HCT116 (cell line): Measurements from ENCODE around the gene TEDDM1. TPM values are rescaled to one million over a fixed set of nuclear protein-coding genes. Genes with fewer than 3 reads are reported as not detected.

Experiments
- ATAC-seq: fragments of 200-7000 bp; cut with Tn5 transposase; 2 replicates; pipeline ENCODE4 v1.9.1; 2020; ENCODE audit warnings: mild to moderate bottlenecking, moderate library complexity
- BruUV-seq: library from RNA; stranded (reverse); fragments of 400-500 nt; replicated peaks from 2 replicates; lab custom pipeline; 2021; lab: Mats Ljungman, UMichigan
- CTCF ChIA-PET: fragments of 300-600 bp; sonication (Branson Sonifier 250); formaldehyde crosslinking; loops from one replicate; lab custom pipeline; 2021; ENCODE audit warnings: antibody characterized with exemption; lab: Charles Lee
- POLR2A ChIA-PET: fragments of 300-600, 350-600 bp; sonication (Branson Sonifier 250); formaldehyde crosslinking; loops from one replicate; lab custom pipeline; 2021; ENCODE audit warnings: antibody characterized with exemption; lab: Charles Lee
- RAD21 ChIA-PET, 2 experiments: fragments of 300-600 bp; sonication (Branson Sonifier 250); formaldehyde crosslinking; loops; one replicate each; lab custom pipeline; 2023; ENCODE audit warnings: low total read pairs in 2 of 2; ENCODE audit not compliant: uncharacterized antibody in 2 of 2, unreplicated experiment in 2 of 2, low non-redundant PET in 1 of 2; lab: Charles Lee
- DNase-seq: peaks from one replicate; pipeline ENCODE4 v3.0.0-alpha.2; 2010; ENCODE audit warnings: low read depth, low spot score
- H2AFZ ChIP-seq: fragments of 200-600 bp; shearing (Covaris generic), sonication (generic); 2 replicates; pipeline ENCODE4 v1.6.1; 2017; ENCODE audit warnings: low read depth, mixed run types, mixed read lengths, antibody characterized with exemption, low read length; ENCODE audit not compliant: poor library complexity, severe bottlenecking
- H3K27ac ChIP-seq: 2 replicates; pipeline ENCODE4 v1.5.1; 2012; ENCODE audit warnings: low read depth, low read length
- H3K27me3 ChIP-seq: fragments of 200-600 bp; sonication (generic); 2 replicates; pipeline ENCODE4 v1.6.1; 2016; ENCODE audit warnings: mixed run types, low read length, mixed read lengths; ENCODE audit not compliant: insufficient read depth
- H3K36me3 ChIP-seq, 2 experiments: fragments of 200-500 bp in 1 of 2; fragments of 200-600 bp in 1 of 2; sonication (Bioruptor generic) in 1 of 2; sonication (generic) in 1 of 2; 2 replicates each; pipeline versions ENCODE4 v1.5.1 to v1.6.1; 2014 to 2016; ENCODE audit warnings: low read length in 2 of 2, inconsistent platforms in 1 of 2, mixed read lengths in 1 of 2, mixed run types in 1 of 2; ENCODE audit not compliant: insufficient read depth in 2 of 2, control insufficient read depth in 1 of 2
- H3K4me1 ChIP-seq, 2 experiments: fragments of 200-600 bp in 1 of 2; sonication (generic) in 1 of 2; 2 replicates each; pipeline versions ENCODE4 v1.5.1 to v1.6.1; 2012 to 2017; ENCODE audit warnings: low read length in 2 of 2, inconsistent platforms in 1 of 2, mild to moderate bottlenecking in 1 of 2, mixed read lengths in 1 of 2, mixed run types in 1 of 2, moderate library complexity in 1 of 2; ENCODE audit not compliant: insufficient read depth in 2 of 2, control insufficient read depth in 1 of 2
- H3K4me2 ChIP-seq: fragments of 200-600 bp; sonication (generic); 2 replicates; pipeline ENCODE4 v1.6.1; 2017; ENCODE audit warnings: mixed run types, low read length, mixed read lengths
- H3K4me3 ChIP-seq, 2 experiments: fragments of 200-600 bp in 1 of 2; sonication (generic) in 1 of 2; replicated peaks in 1 of 2; 2 replicates each; pipeline ENCODE4 v1.5.1; 2011 to 2016; ENCODE audit warnings: low read length in 2 of 2, control low read depth in 1 of 2, low read depth in 1 of 2, mild to moderate bottlenecking in 1 of 2, mixed read lengths in 1 of 2, mixed run types in 1 of 2
- H3K79me2 ChIP-seq: fragments of 200-600 bp; sonication (generic); 2 replicates; pipeline ENCODE4 v1.6.1; 2017; ENCODE audit warnings: mild to moderate bottlenecking, mixed run types, low read length, moderate library complexity, mixed read lengths; ENCODE audit not compliant: insufficient read depth
- H3K9ac ChIP-seq: fragments of 200-600 bp; sonication (generic); 2 replicates; pipeline ENCODE4 v1.6.1; 2016; ENCODE audit warnings: low read length, mixed read lengths
- H3K9me2 ChIP-seq: fragments of 200-600 bp; sonication (generic), shearing (Covaris generic); 2 replicates; pipeline ENCODE4 v1.6.1; 2017; ENCODE audit warnings: mixed run types, mild to moderate bottlenecking, moderate library complexity; ENCODE audit not compliant: insufficient read depth
- H3K9me3 ChIP-seq, 2 experiments: fragments of 200-500 bp in 1 of 2; fragments of 200-600 bp in 1 of 2; sonication (Bioruptor generic) in 1 of 2; sonication (generic) in 1 of 2; 2 replicates each; pipeline ENCODE4 v1.6.1; 2014 to 2017; ENCODE audit warnings: low read length in 2 of 2, mixed read lengths in 2 of 2, inconsistent platforms in 1 of 2, low read depth in 1 of 2, mild to moderate bottlenecking in 1 of 2, mixed run types in 1 of 2, moderate library complexity in 1 of 2; ENCODE audit not compliant: control insufficient read depth in 1 of 2, insufficient read depth in 1 of 2
- H4K20me1 ChIP-seq: fragments of 200-600 bp; sonication (generic), shearing (Covaris generic); 2 replicates; pipeline ENCODE4 v1.6.1; 2017; ENCODE audit warnings: mixed run types, mild to moderate bottlenecking, moderate library complexity; ENCODE audit not compliant: insufficient read depth
- CEBPB ChIP-seq: IDR thresholded peaks from 2 replicates; pipeline ENCODE4 v1.6.1; 2012; ENCODE audit warnings: low read depth
- CTCF ChIP-seq, 3 experiments: fragments of 200-600 bp in 1 of 3; sonication (generic) in 1 of 3; IDR thresholded peaks in 2 of 3; conservative IDR thresholded peaks in 1 of 3; 2 replicates each; pipeline ENCODE4 v1.5.1; 2012 to 2017; ENCODE audit warnings: low read depth in 2 of 3, low read length in 2 of 3, antibody characterized with exemption in 1 of 3, borderline replicate concordance in 1 of 3, control low read depth in 1 of 3, mild to moderate bottlenecking in 1 of 3, mixed read lengths in 1 of 3, mixed run types in 1 of 3, moderate library complexity in 1 of 3; ENCODE audit not compliant: insufficient read depth in 1 of 3
- EGR1 ChIP-seq: IDR thresholded peaks from 2 replicates; pipeline ENCODE4 v1.6.1; 2012; ENCODE audit warnings: low read depth
- ELF1 ChIP-seq: IDR thresholded peaks from 2 replicates; pipeline ENCODE4 v1.6.1; 2012; ENCODE audit warnings: low read depth, borderline replicate concordance
- EZH2 ChIP-seq: fragments of 200-600 bp; sonication (generic); IDR thresholded peaks from 2 replicates; pipeline ENCODE4 v1.6.1; 2017; ENCODE audit warnings: antibody characterized with exemption, mixed run types
- FOSL1 ChIP-seq: IDR thresholded peaks from 2 replicates; pipeline ENCODE4 v1.6.1; 2012; ENCODE audit warnings: low read depth
- POLR2A ChIP-seq: IDR thresholded peaks from 2 replicates; pipeline ENCODE4 v1.7.0; 2011; ENCODE audit warnings: borderline replicate concordance; ENCODE audit not compliant: insufficient read depth, insufficient read length; ENCODE audit errors: extremely low read depth
- RAD21 ChIP-seq: IDR thresholded peaks from 2 replicates; pipeline ENCODE4 v1.6.1; 2012; ENCODE audit warnings: low read depth, mild to moderate bottlenecking
- SIN3A ChIP-seq: IDR thresholded peaks from 2 replicates; pipeline ENCODE4 v1.6.1; 2012; ENCODE audit warnings: low read depth
- SP1 ChIP-seq: IDR thresholded peaks from 2 replicates; pipeline ENCODE4 v1.6.1; 2012; ENCODE audit warnings: low read depth
- TCF7L2 ChIP-seq: IDR thresholded peaks from 2 replicates; pipeline ENCODE4 v1.7.0; 2011; ENCODE audit warnings: borderline replicate concordance, inconsistent platforms; ENCODE audit not compliant: insufficient read depth, insufficient read length; ENCODE audit errors: extremely low read depth
- YY1 ChIP-seq: IDR thresholded peaks from 2 replicates; pipeline ENCODE4 v1.6.1; 2011; ENCODE audit warnings: low read length, low read depth, moderate library complexity, mild to moderate bottlenecking; ENCODE audit not compliant: insufficient replicate concordance; ENCODE audit errors: extremely low read depth
- ZFX ChIP-seq: fragments of 450-650 bp; IDR thresholded peaks from 2 replicates; pipeline ENCODE4 v1.6.1; 2017
- intact Hi-C: fragments of 100-400 bp; cut with micrococcal nuclease; formaldehyde crosslinking; loops from 2 replicates; pipeline ENCODE4 v1.10.0; 2022
- total RNA-seq: library from RNA; stranded (reverse); gene quantifications from one replicate; pipeline ENCODE4 v1.2.1, GENCODE V29; 2021; ENCODE audit not compliant: unreplicated experiment

TEDDM1 gene
- total RNA-seq, 1 experiment from 2014 or later: not detected

DNA sequence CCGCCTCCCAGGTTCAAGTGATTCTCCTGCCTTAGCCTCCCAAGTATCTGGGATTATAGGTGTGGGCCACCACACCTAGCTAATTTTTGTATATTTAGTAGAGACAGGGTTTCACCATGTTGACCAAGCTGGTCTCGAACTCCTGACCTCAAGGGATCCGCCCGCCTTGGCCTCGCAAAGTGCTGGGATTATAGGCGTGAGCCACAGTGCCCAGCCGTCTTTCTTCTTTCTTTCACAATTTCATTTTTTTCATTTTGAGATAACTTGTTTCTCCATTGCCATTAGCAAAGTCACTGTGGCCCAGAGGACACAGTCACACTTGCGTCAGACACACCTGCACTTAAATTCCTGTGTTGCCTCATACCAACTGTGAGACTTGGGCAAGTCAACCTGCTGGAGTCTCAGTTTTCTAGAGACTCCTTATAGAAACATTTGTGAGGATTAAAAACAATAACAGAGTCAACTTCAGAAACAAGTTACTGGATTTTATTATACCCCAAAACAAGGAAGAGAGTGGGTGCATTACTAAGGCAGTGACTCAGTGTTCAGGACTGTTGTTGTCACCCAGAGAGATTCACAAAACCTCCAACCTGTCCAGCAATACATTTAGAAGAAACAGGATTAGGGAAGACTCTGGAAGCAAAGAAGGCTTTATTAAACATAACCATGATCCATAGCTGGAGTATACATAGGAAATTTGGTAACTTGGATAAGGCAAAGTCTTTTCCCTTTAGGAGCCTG, 2.6 kb downstream of the TEDDM1 start:
- ATAC-seq (no peak), DNase-seq (no peak)
- H3K27me3 ChIP-seq: no peaks in the 10 kb centered on the region
- peaks cover 3 to 15% of the 10 kb centered on the region in 2 experiments; a peak in 3 of 4 replicates for H3K4me1 ChIP-seq
- RAD21 ChIA-PET: interaction anchor here (0.8 to 3.3 kb wide), 4 partner anchors 255 to 317 kb away, joined by 3 to 22 read pairs (median 12); no protein-coding TSS in a partner anchor
- H3K9ac ChIP-seq: no peak overlapping the region
- peak overlapping the region; percentile 17; the same call in 1 of the 2 replicates for H3K4me2 ChIP-seq
- POLR2A ChIA-PET: no interaction called here
- H3K27ac ChIP-seq: no peak overlapping the region
- no peaks in the 10 kb centered on the region for H4K20me1 ChIP-seq
- TF ChIP-seq EGR1: no peak
- TF ChIP-seq TCF7L2: no peak
- TF ChIP-seq FOSL1: peak; percentile 22; the same call in 1 of the 2 replicates
- peak; percentile 38; the same call in 1 of the 2 replicates for TF ChIP-seq CEBPB
- H3K36me3 ChIP-seq: no peaks in the 10 kb centered on the region
- H3K9me3 ChIP-seq: no peaks in the 10 kb centered on the region
- H3K79me2 ChIP-seq: no peaks in the 10 kb centered on the region
- CTCF ChIA-PET: interaction anchor here (1.4 to 3.6 kb wide), 6 partner anchors 10 to 389 kb away, joined by 4 to 96 read pairs (median 6); no protein-coding TSS in a partner anchor
- H3K9me2 ChIP-seq: no peaks in the 10 kb centered on the region
- no TSS peak for BruUV-seq
- no peak overlapping the region for H3K4me3 ChIP-seq
- intact Hi-C loops: no loop called here
- no peak overlapping the region for H2AFZ ChIP-seq

- Histone ChIP-seq H3K27me3 (no peaks in the 10 kb centered on the region), H3K9me3 (no peaks in the 10 kb centered on the region), H3K9ac (no peak overlapping the region), H3K4me1 (peaks cover 6 to 22% of the 10 kb centered on the region in 2 experiments; a peak in 3 of 4 replicates), H3K4me2 (no peak overlapping the region), H4K20me1 (no peaks in the 10 kb centered on the region), H3K79me2 (peaks cover 5% of the 10 kb centered on the region; the same call in 1 of the 2 replicates), H3K36me3 (no peaks in the 10 kb centered on the region), H3K4me3 (no peak overlapping the region), H3K27ac (no peak overlapping the region), H2AFZ (no peak overlapping the region), H3K9me2 (no peaks in the 10 kb centered on the region)
- CTCF ChIA-PET: interaction anchor here (1.4 to 3.6 kb wide), 5 partner anchors 16 to 391 kb away, joined by 3 to 96 read pairs (median 9); no protein-coding TSS in a partner anchor
- RAD21 ChIA-PET: interaction anchor here (1.1 to 3.3 kb wide), 4 partner anchors 253 to 311 kb away, joined by 4 to 22 read pairs (median 12); no protein-coding TSS in a partner anchor
- DNase-seq (no peak), ATAC-seq (no peak)
- intact Hi-C loops: loop anchor here (1.0 kb wide), 2 partner anchors 253 to 311 kb away; no protein-coding TSS in a partner anchor
- no TSS peak for BruUV-seq
- POLR2A ChIA-PET: interaction anchor here (0.9 kb wide), 1 partner anchor 252 kb away, joined by 3 read pairs; no protein-coding TSS in a partner anchor
- TF ChIP-seq EGR1 (no peak), ZFX (no peak), SIN3A (no peak), EZH2 (no peak), FOSL1 (no peak), ELF1 (no peak), SP1 (no peak), POLR2A (no peak), YY1 (no peak), CTCF (IDR thresholded peaks at IDR 0.05 in 2 of 3, conservative IDR thresholded peaks at IDR 0.05 in 1 of 3; ENCODE audit: borderline replicate concordance in 1 of 3, insufficient read depth in 1 of 3, low read depth in 2 of 3, low read length in 2 of 3) (no peak), RAD21 (no peak)
Observed at GRCh38 chr1:182395906-182396305, 4.6 kb downstream of the TEDDM1 start.
